DMS79 treated with DMSO at 0.1 percent for 48 hours (cell line): Measurements from ENCODE around the gene RASAL1.

ENCODE experiments used
- DNase-seq: peaks from one replicate; lab custom pipeline; 2025; lab: John Stamatoyannopoulos, UW

RASAL1 gene

GRCh38 chr12:113115455-113116126 lies 20.0 kb downstream of the RASAL1 start:
- DNase-seq = no peak

DNA sequence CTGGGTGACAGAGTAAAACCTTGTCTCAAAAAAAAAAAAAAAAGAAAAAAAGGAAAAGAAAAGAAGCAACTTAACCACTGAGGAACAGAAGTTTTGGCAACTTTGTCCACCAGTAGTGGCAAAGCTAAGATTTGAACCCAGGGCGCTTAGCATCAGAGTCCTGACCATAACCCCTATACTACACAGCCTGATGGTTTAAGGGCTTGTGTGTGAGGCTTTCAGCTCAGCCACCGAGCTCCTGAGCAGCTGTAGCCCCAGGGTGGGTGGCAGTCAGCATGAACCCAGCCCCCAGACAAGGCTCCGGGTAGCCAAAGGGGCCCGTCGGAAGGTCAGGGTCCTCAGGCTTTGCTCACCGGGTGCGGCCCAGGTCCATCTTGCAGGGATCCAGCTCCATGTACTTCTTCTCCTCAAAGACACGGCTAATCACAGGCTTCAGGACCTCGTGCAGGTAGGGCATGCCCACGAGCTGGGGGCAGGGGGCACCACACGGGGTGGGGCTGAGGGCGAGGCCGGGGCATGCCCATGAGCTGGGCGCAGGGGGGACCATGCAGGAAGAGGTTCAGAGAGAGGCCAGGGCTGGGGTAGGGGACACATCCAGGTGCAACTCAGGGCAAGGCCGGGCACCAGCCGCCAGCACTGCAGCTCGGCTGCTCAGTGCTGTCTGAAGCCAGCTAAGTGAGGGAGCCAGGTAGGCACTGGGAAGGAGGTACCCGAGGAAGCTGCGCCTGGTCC lies 20.9 kb downstream of the RASAL1 start:
- DNase-seq = no peak

DNA sequence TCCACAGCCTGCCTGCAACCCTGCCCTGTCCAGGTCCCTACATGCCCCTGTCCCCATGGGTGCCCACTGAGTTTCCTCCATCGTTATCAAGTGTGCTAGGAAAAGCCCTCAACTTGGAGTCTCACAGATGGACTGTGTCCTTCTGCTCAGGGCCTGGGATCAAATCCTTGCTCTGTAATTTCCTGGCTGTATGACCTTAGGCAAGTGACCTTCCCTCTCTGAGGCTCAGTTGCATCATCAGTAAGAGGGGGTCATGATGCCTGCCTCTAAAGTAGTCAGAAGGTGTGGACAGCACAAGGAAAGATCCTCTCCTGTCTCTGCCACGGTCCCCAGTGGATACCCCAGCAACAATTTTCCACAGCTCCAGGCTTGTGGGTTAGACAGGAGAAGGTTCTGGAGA lies 22.2 kb downstream of the RASAL1 start:
- DNase-seq = no peak

GRCh38 chr12:113112043-113112899 lies 23.3 kb downstream of the RASAL1 start:
- no peak for DNase-seq

DNA sequence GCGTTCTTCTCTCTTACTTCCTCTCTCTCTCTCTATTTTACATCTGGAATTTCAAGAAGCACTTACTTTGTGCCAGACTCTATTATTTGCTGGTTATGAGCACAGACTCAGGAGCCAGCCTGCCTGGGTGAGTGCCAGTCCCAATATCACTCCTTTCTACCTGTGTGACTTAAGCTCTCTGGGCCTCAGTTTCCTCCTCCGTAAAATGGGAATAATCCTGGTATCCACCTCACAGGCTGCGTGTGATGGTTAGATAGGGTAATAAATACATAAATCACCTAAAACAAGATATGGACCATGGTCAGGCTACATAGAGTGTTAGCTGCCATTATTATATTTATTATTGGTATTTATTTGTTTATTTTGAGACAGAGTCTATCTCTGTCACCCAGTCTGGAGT lies 24.3 kb downstream of the RASAL1 start:
- no peak for DNase-seq

- DNase-seq = no peak
Measured at GRCh38 chr12:113109872-113110599, 25.5 kb downstream of the RASAL1 start.

GRCh38 chr12:113109360-113109759 lies 26.2 kb downstream of the RASAL1 start:
- DNase-seq = no peak

GRCh38 chr12:113108308-113108707 lies 27.3 kb downstream of the RASAL1 start:
- DNase-seq = no peak

DNA sequence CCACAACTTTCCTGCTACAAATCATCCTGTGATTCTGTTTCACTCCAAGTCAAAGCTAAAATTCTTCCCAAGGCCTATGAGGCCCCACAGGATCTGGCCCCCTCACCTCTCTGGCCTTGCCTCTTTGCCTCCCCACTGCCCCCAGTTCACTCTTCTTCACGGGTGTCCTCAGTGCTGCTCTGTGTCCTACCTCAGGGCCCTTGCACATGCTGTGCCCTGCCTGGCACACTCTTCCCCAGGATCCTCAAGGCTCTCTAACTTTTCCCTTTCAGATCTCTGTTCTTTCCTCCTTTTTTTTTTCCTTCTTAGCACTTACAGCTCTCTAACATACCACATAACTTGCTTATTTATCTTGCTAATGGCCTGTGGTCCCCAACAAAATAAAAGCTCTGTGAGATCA lies 29.2 kb downstream of the RASAL1 start:
- DNase-seq = no peak

DNA sequence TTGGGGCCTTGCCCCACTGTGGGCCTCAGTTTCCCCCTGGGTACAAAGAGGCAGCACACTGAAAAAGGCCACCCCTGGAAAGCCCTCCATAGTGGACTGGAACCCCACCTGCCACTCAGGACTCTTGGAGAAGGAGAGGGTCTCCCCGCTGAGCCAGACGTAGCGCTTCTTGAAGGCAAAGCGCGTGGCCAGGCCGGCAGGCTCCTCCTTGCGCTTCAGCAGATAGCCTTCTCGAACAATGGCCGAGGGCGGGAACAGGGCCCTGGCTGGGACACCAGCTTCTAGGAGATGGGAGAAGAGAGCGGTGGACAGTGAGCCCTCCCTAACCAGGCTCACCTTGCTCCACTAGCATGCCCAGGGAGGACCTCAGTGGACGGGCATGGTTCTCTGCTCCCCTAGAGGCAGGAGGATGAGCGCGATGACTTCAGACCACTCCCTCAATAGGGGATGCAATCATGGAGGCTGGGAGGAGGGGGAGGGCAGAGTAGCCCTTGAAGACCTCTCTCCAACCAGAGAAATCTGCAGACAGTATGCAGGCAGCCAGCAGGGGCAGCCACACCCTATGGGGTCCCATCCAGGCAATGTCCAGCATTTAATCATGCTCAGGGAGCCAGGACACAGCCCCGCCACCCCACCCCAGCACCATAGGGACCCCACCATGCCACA lies 29.8 kb downstream of the RASAL1 start:
- no peak for DNase-seq

GRCh38 chr12:113104953-113105510 lies 30.5 kb downstream of the RASAL1 start:
- no peak for DNase-seq

GRCh38 chr12:113103756-113104450 lies 31.7 kb downstream of the RASAL1 start:
- DNase-seq = no peak

DNA sequence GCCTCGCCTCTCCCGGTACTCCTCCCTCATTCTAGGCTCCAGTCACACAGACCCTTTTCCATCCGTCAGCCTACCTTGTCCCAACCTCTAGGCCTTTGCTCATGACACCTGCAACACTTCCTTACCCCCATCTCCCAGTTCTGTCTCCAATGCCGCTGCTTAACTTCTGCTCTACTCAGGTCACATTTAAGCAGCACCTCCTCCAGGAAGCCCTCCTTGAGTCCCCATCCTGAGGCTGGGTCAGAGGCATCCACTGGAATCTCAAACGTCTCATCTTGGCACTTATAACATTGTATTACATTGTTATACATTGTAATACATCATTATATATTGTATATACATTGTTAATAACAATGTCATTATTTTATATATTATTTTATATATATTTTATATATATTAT lies 32.8 kb downstream of the RASAL1 start:
- no peak for DNase-seq

GRCh38 chr12:113101751-113102150 lies 33.8 kb downstream of the RASAL1 start:
- no peak for DNase-seq

DNA sequence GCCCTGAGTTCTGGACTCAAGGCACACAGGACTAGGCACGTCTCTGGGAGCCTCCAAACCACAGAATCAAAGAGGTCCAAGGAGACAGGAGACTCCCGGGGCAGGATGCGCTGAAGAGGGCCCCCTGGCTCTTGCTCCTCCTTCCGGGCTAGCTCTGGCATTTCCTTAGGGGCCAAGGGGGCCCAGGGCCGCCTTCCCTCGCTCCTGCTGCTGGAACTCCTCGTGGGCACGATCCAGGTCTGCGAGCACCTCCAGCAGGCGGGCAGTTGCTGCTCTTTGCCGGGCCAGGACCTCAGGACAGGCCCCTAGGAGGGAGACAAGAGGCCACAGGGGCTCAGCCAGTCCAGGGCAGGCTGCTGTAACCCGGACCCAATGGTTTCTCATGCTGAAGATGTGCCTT lies 35.8 kb downstream of the RASAL1 start:
- DNase-seq = no peak

DNA sequence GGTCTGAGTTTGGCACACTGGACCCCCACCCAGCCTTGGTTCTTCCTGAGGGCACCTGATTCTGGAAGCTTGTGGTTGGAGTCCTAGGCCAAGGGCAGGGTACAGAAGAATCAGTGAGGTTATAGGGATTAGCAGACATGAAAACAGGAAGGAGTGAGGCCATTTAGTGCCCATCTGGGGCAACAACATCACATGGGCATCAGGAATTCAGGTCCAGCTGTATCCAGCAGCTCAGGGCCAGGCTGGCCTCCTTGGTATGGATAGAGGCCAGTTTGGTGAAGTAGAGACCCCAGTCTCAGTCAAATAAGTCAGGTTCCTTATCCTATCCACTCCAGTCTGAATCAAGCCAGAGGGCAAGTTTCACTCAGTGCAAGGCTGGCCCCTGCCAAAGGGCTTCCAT lies 36.2 kb downstream of the RASAL1 start:
- no peak for DNase-seq

GRCh38 chr12:113098441-113099028 lies 37.0 kb downstream of the RASAL1 start:
- peak; percentile 91 for DNase-seq

DNA sequence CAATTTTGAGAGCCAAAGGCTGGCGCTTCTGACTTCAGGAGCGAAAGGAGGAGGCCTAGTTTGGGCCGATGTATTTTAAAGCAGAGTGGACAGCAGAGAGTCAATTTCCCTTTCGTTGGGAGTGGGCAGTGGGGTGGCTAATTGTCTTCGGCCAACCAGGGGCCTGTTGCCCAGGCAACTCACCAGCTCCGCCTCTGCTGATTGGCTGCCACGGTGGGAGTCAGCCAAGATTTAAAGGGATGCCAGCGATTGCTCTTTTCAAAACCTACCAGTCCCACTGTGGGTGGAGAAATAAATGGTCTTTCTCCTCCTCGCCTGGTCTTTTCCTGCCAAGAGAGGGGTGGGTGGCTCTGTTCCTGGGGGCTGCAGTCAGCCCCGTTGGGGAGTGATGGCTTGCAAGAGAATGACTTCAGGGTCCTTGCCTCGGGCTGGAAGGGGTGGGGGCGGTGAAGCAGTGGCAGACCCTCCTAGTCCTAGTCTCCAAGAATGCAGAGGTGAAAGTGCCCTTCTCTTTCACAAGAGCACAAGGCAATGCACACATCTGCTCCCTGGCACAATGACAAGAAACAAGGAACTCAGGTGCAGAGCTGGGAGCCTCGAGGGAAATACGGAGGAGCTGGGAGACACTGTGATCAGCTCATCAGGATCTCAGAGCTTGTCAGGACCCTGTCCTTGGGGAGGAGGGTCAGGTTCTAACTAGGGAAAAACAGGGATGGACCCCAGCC lies 37.7 kb downstream of the RASAL1 start:
- peak; percentile 81 for DNase-seq

DNA sequence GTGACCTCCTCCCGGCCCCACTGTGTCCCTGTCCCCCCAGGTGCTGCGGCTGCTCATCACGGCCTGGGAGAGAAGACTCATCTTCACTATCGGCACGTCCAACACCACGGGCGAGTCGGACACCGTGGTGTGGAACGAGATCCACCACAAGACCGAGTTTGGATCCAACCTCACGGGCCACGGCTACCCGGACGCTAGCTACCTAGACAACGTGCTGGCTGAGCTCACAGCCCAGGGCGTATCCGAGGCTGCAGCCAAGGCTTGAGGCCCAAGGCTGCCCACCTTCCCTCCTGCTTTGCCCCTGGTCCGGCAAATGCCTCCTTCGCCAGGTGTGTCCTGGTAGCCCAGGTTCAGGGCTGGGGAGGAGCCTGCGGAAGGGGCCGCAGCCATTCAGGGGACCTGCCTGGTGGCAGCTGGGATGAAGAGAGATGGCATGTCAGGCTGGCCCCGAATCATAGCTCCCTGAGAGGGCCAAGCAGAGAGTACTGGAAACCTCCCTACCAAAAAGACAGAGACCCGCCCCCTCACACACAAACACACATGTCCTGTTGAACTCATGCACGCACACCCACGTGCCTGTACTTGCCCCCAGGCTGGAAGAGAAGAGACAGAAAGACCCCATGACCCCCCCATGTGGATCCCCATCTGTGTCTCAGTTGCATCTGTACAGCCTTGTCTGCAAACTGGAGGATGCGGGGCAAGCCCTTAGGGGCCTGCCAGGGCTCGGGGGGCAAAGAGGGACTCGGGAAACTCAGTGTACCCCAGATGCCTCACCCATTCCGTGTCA lies 38.7 kb downstream of the RASAL1 start:
- DNase-seq = no peak
